ENCODE data around the gene HS3ST6. TPM values are rescaled to one million over a fixed set of nuclear protein-coding genes. Genes with fewer than 3 reads are reported as not detected.
A peak's percentile ranks its signal among the peaks of the same experiment; 100 is the strongest.

The HS3ST6 gene
- total and polyA plus RNA-seq, 9 of the 15 experiments (the other 6 are each of a cell fraction or from before 2014, with no cell fraction given), result not detected

- TF ChIP-seq CREBBP (IDR thresholded peaks at IDR 0.05; ENCODE audit: low read depth, low read length) (no peak), FOXK1 (CRISPR knock-in tag; IDR thresholded peaks at IDR 0.05; ENCODE audit: borderline replicate concordance) (no peak), ZNF354B (CRISPR knock-in tag; IDR thresholded peaks at IDR 0.05) (no peak), KLF16 (IDR thresholded peaks at IDR 0.05) (no peak), CTCF (IDR thresholded peaks at IDR 0.05 in 2 of 3, conservative IDR thresholded peaks at IDR 0.05 in 1 of 3; ENCODE audit: insufficient read depth in 2 of 3, low read depth in 1 of 3, low read length in 3 of 3) (peak; percentile 25 to 47 (median 46); a peak in 5 of 6 replicates), ZSCAN32 (CRISPR knock-in tag; IDR thresholded peaks at IDR 0.05) (no peak), ZNF146 (CRISPR knock-in tag; IDR thresholded peaks at IDR 0.05; ENCODE audit: unreplicated experiment) (no peak), ZBTB43 (CRISPR knock-in tag; IDR thresholded peaks at IDR 0.05) (no peak), HIVEP1 (CRISPR knock-in tag; IDR thresholded peaks at IDR 0.05) (no peak), RERE (CRISPR knock-in tag; IDR thresholded peaks at IDR 0.05; ENCODE audit: borderline replicate concordance) (no peak), SIN3A (IDR thresholded peaks at IDR 0.05; ENCODE audit: borderline replicate concordance in 2 of 2, control insufficient read depth in 1 of 2, low read depth in 2 of 2, low read length in 2 of 2) (no peak), ZNF384 (IDR thresholded peaks at IDR 0.05; ENCODE audit: low read depth, low read length) (no peak), ZFX (CRISPR knock-in tag; IDR thresholded peaks at IDR 0.05) (no peak), KDM5B (IDR thresholded peaks at IDR 0.05; ENCODE audit: insufficient replicate concordance, low read depth, low read length) (no peak), POLR3A (IDR thresholded peaks at IDR 0.05; ENCODE audit: borderline replicate concordance, extremely low read depth, insufficient read depth, insufficient read length) (no peak), ATF1 (CRISPR knock-in tag; IDR thresholded peaks at IDR 0.05) (no peak), ATF1 (tag; IDR thresholded peaks at IDR 0.05) (0 out of 2 replicates have a peak, but pooled peaks have one; percentile 8), YY1 (IDR thresholded peaks at IDR 0.05; ENCODE audit: borderline replicate concordance in 1 of 3, control insufficient read depth in 1 of 3, extremely low read depth in 1 of 3, insufficient read depth in 3 of 3, insufficient read length in 1 of 3, insufficient replicate concordance in 2 of 3, low read depth in 1 of 3, low read length in 2 of 3) (no peak)
These were observed 34.0 kb downstream of the HS3ST6 start (continued) for GRCh38 chr16:1884155-1884760.
